Activated effector memory CD4-positive, alpha-beta T cell treated with Interleukin-2 at 50 U/mL for 16 hours (primary cell): ENCODE results near the gene SCFD2.

Source experiments
- DNase-seq: peaks from one replicate; pipeline ENCODE4 v3.0.0-alpha.2; 2020

Gene SCFD2

DNA sequence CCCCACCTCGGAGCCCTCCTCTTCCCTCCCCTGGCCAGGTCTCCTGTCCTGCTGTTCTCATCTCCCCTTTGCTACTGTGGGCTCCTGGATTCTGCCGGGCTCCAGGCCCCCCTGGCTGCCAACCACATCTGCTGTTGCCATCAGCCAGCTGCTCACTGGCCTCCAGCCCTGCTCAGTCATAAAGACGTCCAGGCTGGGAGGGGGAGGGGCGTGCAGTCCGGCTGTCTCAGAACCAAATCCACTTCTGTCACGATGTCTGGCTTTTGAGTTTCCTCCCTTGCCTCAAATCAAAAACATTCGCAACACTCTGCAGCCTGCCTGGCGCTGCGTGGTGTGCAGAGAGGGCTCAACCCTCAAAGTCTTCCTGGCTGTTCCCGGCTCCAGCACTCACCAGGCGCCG lies 496.7 kb downstream of the SCFD2 start:
- no peak for DNase-seq

DNA sequence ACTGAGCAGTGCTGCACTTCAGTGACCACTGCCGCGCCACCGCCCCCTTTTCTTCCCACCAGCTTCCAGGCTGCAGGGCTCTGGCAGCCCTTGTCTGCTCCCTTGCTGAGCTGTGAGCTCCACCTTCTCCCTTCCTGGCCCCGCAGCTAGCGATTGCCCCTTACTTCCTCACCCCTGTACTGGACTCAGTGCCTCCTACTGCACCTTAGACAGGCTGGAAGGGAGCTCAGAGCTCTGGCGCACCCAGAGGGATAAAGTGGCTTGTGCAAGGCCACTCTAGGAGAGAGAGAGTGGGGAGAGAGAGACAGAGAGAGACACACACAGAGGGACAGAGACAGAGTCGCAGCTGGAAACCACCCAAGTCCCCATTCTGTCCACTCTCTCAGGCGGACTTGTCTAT lies 497.7 kb downstream of the SCFD2 start:
- no peak for DNase-seq

DNA sequence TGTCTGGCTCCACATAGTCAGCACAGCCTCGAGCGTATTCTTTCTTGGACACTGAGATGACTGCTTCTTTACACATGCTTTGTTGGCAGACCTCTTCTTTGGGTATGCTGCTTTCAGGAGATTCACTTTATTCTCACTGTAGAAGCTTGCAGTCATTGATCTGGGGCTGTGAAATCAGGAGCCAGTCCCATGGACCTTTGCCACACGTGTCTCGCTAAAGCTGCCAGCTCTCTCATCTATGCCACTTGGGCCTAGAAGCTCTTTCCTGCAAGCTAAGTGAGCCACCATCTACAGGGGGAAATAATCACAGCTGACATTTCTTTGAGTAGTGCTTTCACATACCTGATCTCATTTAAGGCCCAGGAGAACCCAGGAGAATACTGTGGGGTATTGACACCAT lies 498.7 kb downstream of the SCFD2 start:
- no peak for DNase-seq

DNA sequence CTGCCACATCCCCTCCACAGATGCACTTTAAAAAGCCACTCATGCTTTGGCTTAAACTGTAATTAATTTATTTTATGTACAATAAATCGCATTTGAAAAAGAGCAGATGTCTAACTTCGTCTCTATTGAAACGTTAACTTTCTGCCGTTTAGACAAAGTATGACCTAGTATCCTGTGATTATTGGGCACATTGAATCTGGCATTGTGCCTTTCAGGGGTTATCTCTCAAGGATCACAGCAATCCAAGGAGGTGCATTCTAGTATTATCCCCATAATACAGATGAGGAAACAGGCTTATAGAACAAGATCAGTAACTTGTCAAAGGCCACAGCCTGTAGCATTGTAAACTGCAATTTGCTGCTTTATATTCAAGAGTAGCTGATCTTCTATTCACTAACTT lies 499.1 kb downstream of the SCFD2 start:
- DNase-seq = no peak

DNA sequence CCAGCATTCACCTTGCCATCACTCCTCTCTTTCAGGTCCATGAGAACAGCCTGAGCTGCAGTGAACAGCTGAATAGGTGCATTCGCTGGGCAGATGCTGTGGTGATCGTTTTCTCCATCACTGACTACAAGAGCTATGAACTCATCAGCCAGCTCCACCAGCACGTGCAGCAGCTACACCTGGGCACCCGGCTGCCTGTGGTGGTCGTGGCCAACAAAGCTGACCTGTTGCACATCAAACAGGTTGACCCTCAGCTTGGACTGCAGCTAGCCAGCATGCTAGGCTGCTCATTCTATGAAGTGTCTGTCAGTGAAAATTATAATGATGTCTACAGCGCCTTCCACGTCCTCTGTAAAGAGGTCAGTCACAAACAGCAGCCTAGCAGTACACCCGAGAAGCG lies 500.6 kb downstream of the SCFD2 start:
- no peak for DNase-seq

DNA sequence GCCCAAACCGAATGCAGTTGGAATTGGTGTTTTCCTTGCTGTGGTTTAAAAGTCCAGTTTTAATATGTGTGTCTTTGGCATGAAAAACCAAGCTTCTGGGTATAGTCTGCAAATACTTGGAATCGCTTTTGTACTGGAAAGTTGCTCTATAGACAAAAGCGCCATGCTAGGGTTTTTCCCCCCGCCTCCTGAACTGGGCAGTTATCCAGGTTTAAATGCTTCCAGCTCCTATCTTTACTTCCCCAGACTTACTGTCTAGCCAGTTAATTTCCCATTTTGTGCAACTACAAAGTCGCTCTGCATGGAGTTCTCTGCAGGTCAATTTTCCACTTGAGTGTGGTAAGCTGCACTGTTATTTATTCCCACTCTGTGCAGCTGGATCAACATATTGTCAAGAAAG lies 501.1 kb downstream of the SCFD2 start:
- DNase-seq = no peak

DNA sequence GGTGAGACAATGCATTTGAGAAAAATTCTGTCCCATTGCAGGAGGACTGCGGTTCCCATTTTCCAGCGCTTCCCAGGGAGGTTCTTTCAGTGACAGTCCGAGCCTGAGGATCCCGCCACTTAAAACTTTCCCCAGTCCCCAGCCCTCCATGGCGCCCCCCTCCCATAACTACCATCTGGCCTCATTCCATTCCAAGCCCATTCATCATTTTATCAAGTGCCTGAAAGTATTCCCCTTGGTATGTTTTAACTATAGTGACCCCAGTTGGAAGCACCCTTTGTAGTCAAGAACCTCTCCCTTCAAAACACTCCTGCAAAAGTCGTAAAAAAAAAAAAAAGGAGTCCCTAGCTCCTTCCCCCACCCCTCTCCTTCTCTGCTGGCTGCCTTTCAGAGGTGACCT lies 502.5 kb downstream of the SCFD2 start:
- DNase-seq = no peak

DNA sequence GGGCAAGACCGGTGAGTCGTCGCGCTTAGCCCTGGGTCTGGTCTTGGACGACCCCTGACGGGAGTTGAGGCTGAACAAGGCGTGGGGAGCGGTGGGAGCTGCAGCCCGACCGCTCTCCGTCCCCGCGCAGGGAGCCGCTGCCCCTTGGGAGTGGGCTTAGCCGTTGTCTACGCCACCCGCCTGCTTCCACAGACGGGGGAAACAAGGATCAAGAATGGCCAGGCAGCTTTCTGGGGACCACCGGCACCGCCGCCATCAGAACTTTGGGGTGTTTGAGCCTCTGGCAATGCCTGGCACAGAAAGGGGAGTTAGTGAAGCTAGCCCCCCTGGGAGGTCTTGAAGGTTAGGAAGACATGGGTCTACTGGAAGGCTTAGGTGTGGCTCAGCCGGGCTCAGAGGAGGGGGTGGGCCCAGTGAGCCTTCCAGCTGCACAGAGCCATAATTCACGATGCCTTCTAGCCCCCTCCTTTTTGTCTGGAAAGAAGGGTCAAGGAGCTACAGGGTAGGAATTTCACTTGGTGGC lies 503.2 kb downstream of the SCFD2 start:
- no peak for DNase-seq

DNA sequence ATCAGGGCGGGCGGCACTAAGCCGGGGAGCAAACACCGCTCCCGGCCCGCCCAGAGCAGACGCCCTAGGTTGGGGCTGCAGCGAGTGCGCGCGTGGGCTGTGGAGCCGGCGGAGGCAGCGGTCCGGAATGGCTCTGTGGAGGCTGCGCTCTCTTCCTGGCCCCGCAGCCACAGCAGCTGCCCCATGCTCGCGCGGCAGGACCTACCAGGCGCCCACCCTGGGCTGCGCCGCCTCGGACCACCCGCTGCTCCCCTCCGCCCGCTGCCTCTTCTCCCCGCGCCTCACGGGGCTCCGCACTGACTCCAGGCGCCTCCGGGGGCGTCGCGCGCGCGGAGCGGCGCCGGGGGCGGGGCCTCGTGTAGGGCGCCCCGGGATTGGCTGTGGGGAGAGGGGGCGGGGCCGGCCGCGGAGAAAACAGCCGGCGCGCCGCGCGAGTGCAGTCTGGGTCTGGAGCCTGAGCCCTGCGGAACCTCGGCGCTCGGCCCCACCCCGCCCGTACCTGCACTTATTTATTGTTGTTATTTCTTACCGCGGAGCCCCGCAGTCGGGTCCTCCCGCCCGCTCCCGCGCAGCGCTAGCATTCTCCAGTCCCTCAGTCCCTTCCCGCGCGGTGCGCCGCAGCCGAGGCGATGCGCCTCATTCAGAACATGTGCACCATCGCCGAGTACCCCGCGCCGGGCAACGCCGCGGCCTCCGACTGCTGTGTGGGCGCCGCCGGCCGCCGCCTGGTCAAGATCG lies 503.8 kb downstream of the SCFD2 start, which contains the start of gene RASL11B:
TSS of gene RASL11B (plus strand) at position 439 of the 738 bp plus-strand sequence. CDS start at position 630, 191 bp downstream.
- DNase-seq = peak; percentile 82

DNA sequence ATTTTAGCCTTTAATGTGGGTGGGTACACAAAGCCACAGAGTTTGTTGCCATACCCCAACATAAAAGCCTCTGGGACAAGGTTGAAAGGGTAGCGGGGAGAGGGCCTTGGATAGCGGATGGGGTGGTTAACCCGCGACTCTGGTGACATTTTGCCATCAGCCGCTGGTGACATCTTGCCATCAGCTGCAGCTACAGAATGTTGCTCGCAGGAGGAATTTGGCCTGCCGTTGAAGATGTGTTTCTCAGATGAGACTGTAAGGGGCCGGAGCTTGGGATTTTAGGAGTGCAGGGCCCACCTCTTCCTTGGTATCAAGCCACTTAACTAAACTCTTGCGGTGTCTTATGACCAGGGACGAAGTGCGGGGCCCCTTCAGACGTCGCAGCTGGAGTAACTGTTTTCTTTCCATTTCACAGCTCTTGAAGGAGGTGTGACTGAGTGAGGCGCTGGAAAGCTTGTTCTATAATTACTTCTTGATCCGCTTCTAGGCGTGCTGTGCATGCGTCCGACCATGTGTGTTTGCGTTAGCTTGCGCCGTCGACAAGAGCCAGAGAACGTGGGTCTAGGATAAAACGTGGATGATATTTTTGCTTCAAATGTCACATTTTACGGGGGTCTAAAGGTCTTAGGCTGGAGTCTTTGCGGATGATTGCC lies 504.6 kb downstream of the SCFD2 start:
- no peak for DNase-seq

DNA sequence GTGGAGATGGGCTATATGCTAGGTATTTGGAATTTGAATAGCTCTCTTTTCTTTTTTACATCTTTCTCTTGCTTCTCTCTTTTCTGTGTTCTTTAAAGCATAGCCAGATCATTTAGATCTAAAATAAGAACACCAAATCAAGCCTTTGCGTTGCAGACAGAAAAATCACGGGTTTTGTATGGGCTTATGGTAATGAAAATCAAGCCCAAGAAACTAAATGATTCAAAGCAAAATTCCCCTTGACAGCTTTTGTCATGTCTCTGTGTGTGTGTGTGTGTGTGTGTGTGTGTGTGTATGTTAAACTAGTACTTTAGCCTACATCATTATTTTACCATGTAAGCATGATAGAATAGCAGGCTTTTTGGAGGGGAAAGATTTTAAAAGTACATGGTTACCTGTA lies 505.5 kb downstream of the SCFD2 start:
- DNase-seq = no peak

DNA sequence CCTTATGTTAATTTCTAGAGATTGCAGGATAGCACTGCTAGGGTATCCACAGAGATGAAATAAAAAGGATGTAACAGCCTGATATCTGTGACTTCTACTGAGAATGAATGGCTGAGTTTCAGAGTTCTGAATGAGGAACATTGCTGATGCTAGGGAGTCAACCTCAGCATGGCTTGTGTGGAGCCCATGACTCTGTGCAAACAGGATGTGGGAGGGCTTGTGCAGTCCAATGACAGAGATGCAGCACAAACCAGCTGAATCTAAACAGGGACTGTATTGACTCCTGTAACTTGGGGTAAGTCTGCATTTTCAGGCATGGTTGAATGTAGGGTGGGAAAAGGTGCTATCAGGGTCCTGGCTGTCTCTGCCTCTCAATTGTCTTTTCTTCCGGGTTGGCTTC lies 509.1 kb downstream of the SCFD2 start:
- no peak for DNase-seq

DNA sequence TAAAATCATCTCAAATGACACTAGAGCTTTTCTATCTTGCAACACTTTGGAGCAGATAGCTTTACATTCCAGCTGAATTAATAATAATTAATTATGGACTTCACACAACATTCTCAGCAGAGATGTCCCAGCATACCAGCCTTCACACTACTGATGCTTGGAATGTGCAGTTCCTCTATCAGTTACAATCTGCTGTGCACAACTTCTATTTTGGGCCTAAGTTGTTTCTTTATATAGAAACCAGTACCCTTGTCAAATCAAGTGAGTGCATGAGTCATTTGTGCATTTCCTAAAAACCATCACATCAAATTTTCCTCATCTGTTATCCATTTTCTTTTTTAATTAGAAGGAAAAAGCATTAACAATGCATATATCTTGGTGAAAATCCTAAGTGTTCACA lies 512.5 kb downstream of the SCFD2 start:
- DNase-seq = no peak

DNA sequence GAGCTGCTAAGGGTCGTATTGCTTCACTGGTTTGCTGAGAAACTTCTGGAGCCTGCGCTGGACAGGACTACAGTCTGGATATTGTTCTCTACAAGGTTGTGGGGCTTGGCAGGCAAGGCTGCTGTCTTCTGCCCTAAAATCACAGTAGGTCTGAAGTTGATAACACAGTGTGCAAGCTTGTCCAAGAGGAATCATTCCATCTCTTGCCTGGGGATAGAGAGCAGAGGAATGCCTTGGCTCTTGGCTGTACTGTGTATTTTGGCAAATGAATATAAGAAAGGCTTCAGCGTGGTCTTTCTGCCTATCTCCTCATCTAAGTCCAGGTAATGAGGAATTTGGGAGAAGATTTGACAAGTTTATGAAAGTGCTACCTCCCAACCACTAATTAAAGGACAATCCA lies 513.1 kb downstream of the SCFD2 start:
- no peak for DNase-seq

DNA sequence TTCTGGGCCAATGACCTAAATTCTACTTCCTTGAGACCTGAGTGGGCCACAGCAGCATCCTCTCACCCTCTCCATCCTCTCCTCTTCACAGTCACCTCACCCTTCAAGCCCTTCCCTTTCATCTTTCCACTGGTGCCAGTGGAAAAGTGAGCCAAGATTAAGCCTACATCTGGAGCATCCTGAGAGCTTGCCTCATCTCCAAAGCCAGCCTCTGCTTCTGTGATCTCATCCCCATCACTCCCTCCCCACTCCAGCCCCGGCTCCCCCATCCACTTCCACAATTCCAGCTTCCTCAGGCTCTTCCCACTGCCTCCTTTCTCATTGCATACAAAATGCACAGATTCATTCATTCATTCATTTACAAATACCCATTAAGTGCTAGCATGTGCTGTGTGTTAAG lies 513.8 kb downstream of the SCFD2 start:
- no peak for DNase-seq

DNA sequence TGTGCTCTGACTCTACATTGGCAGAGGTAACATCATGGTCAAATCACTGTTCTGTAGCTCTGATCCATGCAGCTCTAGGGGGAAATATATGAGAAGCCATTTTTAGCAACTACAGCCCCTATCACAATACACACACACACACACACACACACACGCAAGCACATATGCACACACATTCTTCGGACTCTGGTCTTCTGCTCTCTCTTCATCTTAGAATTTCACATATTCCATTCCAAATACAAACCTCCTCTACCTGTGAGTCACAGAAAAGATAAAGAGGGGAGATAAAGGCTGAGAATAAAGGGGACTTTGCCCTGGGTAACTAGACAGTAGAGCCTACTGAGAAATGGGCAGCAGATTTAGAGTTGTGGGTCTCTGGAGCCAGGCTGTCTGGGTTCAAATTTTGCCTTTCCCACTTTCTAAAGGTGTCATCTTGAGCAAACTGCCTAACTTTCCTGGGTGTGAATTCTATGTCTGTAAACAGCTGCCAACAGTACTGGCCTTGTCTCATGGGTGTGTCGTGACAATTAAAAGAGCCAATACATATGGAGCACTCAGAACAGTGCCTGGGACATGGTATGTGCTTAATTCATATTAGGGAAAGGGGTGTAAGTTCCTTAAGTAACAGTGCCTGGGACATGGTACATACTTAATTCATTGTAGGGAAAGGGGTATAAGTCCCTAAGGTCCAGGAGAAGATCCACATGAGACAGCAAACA lies 515.3 kb downstream of the SCFD2 start:
- DNase-seq = no peak

DNA sequence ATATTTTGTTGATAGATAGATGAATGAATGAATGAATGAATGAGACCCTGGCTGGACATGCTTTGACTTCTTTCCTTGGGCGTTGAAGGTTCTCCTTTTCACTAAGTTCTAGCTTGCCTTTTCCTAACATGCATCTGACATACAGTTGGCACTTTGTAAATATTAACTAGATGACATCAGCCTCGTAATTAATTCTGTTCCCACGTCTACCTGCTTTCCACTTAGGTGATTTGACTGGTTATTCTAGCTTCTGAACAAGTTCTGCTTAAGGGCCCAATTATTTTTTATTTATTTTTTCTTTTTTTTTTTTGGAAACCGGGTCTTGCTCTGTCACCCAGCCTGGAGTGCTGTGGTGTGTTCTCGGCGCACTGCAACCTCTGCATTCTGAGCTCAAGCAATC lies 517.6 kb downstream of the SCFD2 start:
- no peak for DNase-seq

DNA sequence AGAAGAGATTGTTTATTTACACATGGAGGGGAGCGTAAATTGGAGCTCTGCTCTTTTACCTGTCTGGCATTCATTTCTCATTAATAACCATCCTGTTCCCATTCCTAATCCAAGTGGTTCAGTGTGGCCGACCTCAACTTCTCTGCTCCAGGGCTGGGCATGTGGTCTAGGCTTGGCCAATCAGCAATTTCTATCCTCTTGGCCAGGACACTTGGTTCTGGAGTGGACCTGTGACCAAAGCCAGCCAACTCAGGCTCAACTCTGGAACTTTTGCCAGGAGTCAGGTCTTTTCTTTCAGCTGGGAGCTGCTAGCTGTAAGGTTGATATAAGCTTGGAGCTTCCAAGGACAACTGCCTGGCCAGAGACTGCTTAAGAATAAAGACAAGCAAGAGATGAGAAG lies 519.4 kb downstream of the SCFD2 start:
- no peak for DNase-seq

DNA sequence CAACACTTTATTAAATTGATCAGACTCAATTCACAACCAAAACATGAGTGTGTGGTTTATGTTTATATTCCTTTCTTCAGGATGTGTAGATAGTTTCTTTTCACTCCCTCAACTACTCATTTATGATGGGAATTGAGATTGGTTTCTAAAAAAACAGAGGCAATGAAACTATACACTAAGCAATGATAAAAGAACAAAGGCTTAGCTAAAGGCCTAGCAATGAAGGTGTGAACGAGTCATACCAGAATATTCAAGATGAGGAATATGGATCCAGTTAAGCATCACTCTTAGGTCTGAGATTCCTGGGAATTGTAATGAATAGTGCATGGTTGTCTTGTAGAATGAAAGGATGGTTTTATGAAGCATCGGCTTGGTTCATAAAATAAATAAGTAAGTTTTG lies 521.3 kb downstream of the SCFD2 start:
- DNase-seq = no peak

DNA sequence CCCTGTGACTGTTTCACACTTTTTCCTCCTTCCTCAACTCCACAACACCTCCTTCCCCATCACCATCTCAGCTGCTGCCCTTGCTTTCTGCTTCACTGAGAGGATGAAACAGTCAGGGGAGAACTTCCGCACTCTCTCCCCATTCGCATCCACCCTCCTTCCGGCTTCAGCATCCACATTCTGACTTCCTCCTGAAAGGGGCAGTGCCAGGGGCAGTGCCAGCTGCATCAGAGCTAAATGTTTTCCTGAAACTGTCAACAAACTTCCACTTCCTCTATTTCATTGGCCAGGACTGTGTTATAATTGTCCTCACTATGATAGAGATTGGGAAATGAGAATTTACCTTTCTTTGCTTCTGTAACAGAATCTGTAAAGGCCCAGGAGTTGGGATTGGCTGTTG lies 521.9 kb downstream of the SCFD2 start:
- no peak for DNase-seq

DNA sequence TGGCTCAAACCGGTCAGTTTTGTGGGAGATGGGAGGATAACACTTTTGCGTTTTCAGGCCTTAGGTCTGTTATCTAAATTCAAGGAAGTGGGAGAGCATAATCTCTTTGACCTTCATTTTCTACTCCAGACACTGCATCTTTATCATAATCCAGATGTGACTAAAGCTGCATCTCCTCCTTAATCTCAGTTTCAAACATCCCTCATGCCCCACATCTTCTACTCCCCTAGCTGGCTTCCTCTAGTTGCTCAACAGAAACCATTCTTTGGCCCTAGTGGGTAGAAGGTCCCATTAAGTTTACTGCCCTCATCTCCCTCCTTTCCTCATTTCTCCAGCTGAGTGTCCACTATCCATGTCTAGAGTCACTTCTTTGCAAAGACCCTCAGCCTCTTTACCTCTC lies 522.5 kb downstream of the SCFD2 start:
- no peak for DNase-seq

DNA sequence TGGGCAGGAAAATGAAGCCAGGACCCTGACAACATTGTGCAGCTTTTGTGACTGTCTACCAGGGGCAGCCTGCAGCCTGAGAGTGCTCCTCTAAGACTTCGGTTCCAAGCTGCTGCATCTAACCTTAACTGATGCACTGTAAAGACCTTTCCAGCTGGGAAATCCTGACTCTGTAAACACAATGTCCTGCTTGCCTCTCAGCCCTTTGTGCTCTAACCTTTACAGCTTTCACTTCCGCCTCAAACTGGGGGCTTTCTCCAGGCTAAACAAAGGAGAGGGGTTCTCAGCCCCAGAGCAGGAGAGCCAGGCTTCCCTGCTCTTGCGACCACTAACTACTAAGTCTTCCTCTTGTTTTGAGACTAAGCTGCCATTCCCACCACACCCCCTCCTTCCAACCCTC lies 523.1 kb downstream of the SCFD2 start:
- DNase-seq = no peak

DNA sequence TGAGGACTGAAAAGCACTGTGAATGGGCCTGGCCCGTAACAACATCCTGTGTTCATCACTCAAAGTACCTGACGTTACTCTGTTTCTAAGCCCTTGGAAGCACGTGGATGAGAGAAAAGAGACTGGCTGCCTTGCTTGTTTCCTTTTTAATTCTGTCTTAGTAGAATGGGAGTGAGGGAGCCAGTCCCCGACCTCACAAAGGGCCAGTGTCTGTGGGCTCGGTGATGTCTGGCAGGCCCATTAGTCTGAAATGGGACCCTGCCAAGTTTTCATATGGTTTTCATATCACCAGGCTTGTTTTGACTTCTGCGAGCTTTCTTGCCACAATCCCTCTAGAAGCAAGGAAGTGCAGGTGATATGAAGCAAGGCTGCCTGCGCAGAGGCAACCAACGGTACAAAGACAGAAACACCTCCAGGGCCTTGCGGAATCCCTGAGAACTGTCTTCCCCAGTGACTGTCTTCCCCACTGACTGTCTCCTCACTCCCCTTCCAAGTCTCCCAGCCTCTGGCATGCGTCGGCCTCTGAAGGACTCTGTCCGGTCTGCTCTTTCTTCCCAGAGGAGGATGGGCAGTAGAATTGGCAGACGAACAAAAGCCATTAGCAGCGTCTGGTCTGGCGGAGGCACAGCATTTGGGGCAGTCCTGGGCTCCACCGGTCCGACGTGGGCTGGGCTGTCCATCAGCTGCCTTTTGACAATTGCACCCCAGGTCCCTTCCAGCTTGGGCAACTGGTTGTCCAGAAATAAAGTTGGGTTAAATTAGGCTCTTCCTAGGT lies 524.0 kb downstream of the SCFD2 start:
- DNase-seq = no peak
